DOHH2 (cell line): ENCODE results near the gene CD47.

Experiments
- H3F3A ChIP-seq: fragments of 200-600 bp; sonication (generic), shearing (Covaris generic); 2 replicates; pipeline ENCODE4 v1.6.0; 2016; ENCODE audit warnings: antibody characterized with exemption, mild to moderate bottlenecking; ENCODE audit not compliant: control insufficient read depth, insufficient read depth
- H3K27ac ChIP-seq: fragments of 200-600 bp; sonication (generic); 2 replicates; pipeline ENCODE4 v1.5.1; 2014; ENCODE audit warnings: low read depth, mild to moderate bottlenecking, low read length, moderate library complexity
- H3K27me3 ChIP-seq: fragments of 200-600 bp; sonication (generic); 2 replicates; pipeline ENCODE4 v1.6.1; 2014; ENCODE audit warnings: mild to moderate bottlenecking, low read length, mixed read lengths; ENCODE audit not compliant: control insufficient read depth
- H3K36me3 ChIP-seq: fragments of 200-600 bp; sonication (generic); 2 replicates; pipeline ENCODE4 v1.6.1; 2014; ENCODE audit warnings: mild to moderate bottlenecking, low read length, moderate library complexity, mixed read lengths; ENCODE audit not compliant: control insufficient read depth
- H3K4me1 ChIP-seq: fragments of 200-600 bp; sonication (generic); 2 replicates; pipeline ENCODE4 v1.6.1; 2014; ENCODE audit warnings: mild to moderate bottlenecking, low read length, mixed read lengths; ENCODE audit not compliant: control insufficient read depth
- H3K4me2 ChIP-seq: fragments of 200-600 bp; sonication (generic); 2 replicates; pipeline ENCODE4 v1.6.0; 2014; ENCODE audit warnings: mild to moderate bottlenecking, low read length, moderate library complexity
- H3K4me3 ChIP-seq: fragments of 200-600 bp; sonication (generic); 2 replicates; pipeline ENCODE4 v1.5.1; 2014; ENCODE audit warnings: mild to moderate bottlenecking, low read length, mixed read lengths
- H3K79me2 ChIP-seq: fragments of 200-600 bp; sonication (generic); 2 replicates; pipeline ENCODE4 v1.6.1; 2014; ENCODE audit warnings: mild to moderate bottlenecking, low read length, mixed read lengths; ENCODE audit not compliant: control insufficient read depth
- H3K9me2 ChIP-seq: fragments of 200-600 bp; sonication (generic); replicated peaks from 2 replicates; pipeline ENCODE4 v1.6.1; 2014; ENCODE audit warnings: mild to moderate bottlenecking, low read length, mixed read lengths; ENCODE audit not compliant: control insufficient read depth
- H3K9me3 ChIP-seq: fragments of 200-600 bp; sonication (generic); 2 replicates; pipeline ENCODE4 v1.6.1; 2014; ENCODE audit warnings: antibody characterized with exemption, low read length, mixed read lengths; ENCODE audit not compliant: control insufficient read depth, insufficient read depth
- H4K20me1 ChIP-seq: fragments of 200-600 bp; sonication (generic); 2 replicates; pipeline ENCODE4 v1.6.0; 2014; ENCODE audit warnings: low read depth, mild to moderate bottlenecking, antibody characterized with exemption, low read length, moderate library complexity; ENCODE audit not compliant: control insufficient read depth, insufficient read depth
- CTCF ChIP-seq: fragments of 200-600 bp; sonication (generic); IDR thresholded peaks from one replicate; pipeline ENCODE4 v1.5.1; 2014; ENCODE audit warnings: antibody characterized with exemption, mild to moderate bottlenecking, low read depth, low read length; ENCODE audit not compliant: poor library complexity, severe bottlenecking
- EZH2phosphoT487 ChIP-seq: fragments of 200-600 bp; sonication (generic); IDR thresholded peaks from 2 replicates; pipeline ENCODE4 v1.6.1; 2017; ENCODE audit warnings: borderline replicate concordance, mild to moderate bottlenecking, antibody characterized with exemption, low read length, moderate library complexity, mixed read lengths

The CD47 gene

DNA sequence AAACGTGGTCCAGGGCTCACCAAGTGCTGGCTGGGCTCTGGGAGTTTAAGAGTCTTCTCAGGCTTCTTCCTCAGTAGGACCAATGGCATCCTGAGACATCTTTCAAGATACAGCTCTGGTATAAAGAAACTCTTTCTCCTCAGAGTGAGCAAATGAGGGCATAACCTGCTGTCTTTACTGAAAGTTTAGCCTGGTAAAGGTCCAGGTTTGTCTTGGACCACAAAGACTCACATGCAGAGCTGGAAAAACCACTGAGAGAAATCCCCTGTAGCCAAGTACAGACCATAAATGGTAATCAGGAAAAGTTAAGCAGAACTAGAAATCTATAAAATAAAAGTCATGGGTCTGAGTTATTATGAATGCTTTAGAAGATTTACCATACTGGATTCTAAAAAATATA lies 23.1 kb downstream of the CD47 start:
- no peak overlapping the region for H3K4me3 ChIP-seq
- H3K4me2 ChIP-seq: no peak overlapping the region
- H4K20me1 ChIP-seq: no peaks in the 10 kb centered on the region
- no peaks in the 10 kb centered on the region; the same call in 1 of the 2 replicates for H3F3A ChIP-seq
- H3K27ac ChIP-seq: no peak overlapping the region
- H3K36me3 ChIP-seq: peaks cover 91% of the 10 kb centered on the region
- H3K4me1 ChIP-seq: peaks cover 28% of the 10 kb centered on the region
- peaks cover 66% of the 10 kb centered on the region for H3K79me2 ChIP-seq
- H3K9me2 ChIP-seq: no peaks in the 10 kb centered on the region
- TF ChIP-seq EZH2phosphoT487 (no peak), CTCF (no peak)
- no peaks in the 10 kb centered on the region for H3K9me3 ChIP-seq
- no peaks in the 10 kb centered on the region for H3K27me3 ChIP-seq

DNA sequence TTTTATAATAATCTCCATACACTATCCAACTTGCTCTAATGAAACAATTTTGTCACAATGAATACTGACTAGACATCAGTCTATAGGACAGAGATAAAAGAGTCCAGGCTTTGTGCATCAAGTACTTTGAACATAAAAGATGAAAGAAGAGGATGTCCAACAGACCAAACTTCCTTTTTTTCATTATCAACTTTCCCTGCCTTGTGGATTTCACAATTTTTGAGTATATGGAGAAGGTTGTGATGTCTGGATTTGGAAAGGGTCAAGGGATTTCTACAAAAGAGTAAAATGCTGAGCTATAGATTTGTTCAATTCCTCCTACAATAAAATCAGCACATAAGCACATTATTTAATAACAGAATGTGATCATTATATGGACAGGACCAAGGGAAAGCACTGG lies 25.7 kb downstream of the CD47 start:
- peaks cover 83% of the 10 kb centered on the region for H3K36me3 ChIP-seq

GRCh38 chr3:108064293-108064887 lies 26.4 kb downstream of the CD47 start:
- peaks cover 82% of the 10 kb centered on the region for H3K36me3 ChIP-seq
- H3K4me2 ChIP-seq: no peak overlapping the region
- H4K20me1 ChIP-seq: no peaks in the 10 kb centered on the region
- H3K27ac ChIP-seq: no peak overlapping the region
- no peaks in the 10 kb centered on the region for H3F3A ChIP-seq
- peaks cover 39% of the 10 kb centered on the region for H3K79me2 ChIP-seq
- H3K4me3 ChIP-seq: no peak overlapping the region
- no peaks in the 10 kb centered on the region for H3K9me2 ChIP-seq
- no peaks in the 10 kb centered on the region for H3K27me3 ChIP-seq
- no peak for TF ChIP-seq EZH2phosphoT487
- TF ChIP-seq CTCF: no peak
- H3K9me3 ChIP-seq: no peaks in the 10 kb centered on the region
- peaks cover 33% of the 10 kb centered on the region for H3K4me1 ChIP-seq

More for the DNA sequence above, 25.7 kb downstream of the CD47 start:
- no peak for TF ChIP-seq EZH2phosphoT487
- no peak for TF ChIP-seq CTCF
- Histone ChIP-seq H3K9me2 (no peaks in the 10 kb centered on the region), H4K20me1 (no peaks in the 10 kb centered on the region), H3K4me3 (no peak overlapping the region), H3K4me1 (peaks cover 36% of the 10 kb centered on the region), H3K79me2 (peaks cover 45% of the 10 kb centered on the region), H3K27me3 (no peaks in the 10 kb centered on the region), H3F3A (no peaks in the 10 kb centered on the region), H3K27ac (no peak overlapping the region), H3K9me3 (no peaks in the 10 kb centered on the region), H3K4me2 (no peak overlapping the region)
